CD4-positive, alpha-beta T cell (primary cell): ENCODE data around the gene RALGPS1. TPM values are rescaled to one million over a fixed set of nuclear protein-coding genes. Genes with fewer than 3 reads are reported as not detected.

ENCODE experiments used
- ATAC-seq: fragments of 200-7000 bp; cut with Tn5 transposase; one replicate; pipeline ENCODE4 v1.10.0; 2022; ENCODE audit warnings: mild to moderate bottlenecking; ENCODE audit not compliant: poor library complexity
- CTCF ChIA-PET: fragments of 350-600 bp; sonication (Branson Sonifier 250); formaldehyde crosslinking; loops from one replicate; lab custom pipeline; 2021; ENCODE audit warnings: antibody characterized with exemption, inconsistent platforms; lab: Charles Lee
- POLR2A ChIA-PET: fragments of 350-600 bp; sonication (Branson Sonifier 250); formaldehyde crosslinking; loops from one replicate; lab custom pipeline; 2021; ENCODE audit warnings: antibody characterized with exemption, inconsistent platforms; lab: Charles Lee
- DNase-seq, 14 experiments: peaks; one replicate each; pipeline ENCODE4 v3.0.0-alpha.2; 2013 to 2020; ENCODE audit warnings: mixed read lengths in 2 of 14
- H3K27ac ChIP-seq, 2 donors: one replicate each; pipeline versions ENCODE4 v1.5.1 to v1.7.0; 2013; ENCODE audit warnings: low read length in 2 of 2, low read depth in 1 of 2, mild to moderate bottlenecking in 1 of 2
- H3K27me3 ChIP-seq, 2 experiments: 1 replicate in 1 of 2; 2 replicates in 1 of 2; pipeline versions ENCODE4 v1.6.1 to v1.7.0; 2013; ENCODE audit warnings: low read length in 2 of 2, control low read depth in 1 of 2, mild to moderate bottlenecking in 1 of 2, moderate library complexity in 1 of 2; ENCODE audit not compliant: insufficient read depth in 2 of 2, control insufficient read depth in 1 of 2
- H3K36me3 ChIP-seq: one replicate; pipeline ENCODE4 v1.6.1; 2013; ENCODE audit warnings: low read length, control low read depth; ENCODE audit not compliant: insufficient read depth
- H3K4me1 ChIP-seq: one replicate; pipeline ENCODE4 v1.6.1; 2013; ENCODE audit warnings: low read length, control low read depth; ENCODE audit not compliant: insufficient read depth
- H3K4me3 ChIP-seq: one replicate; pipeline ENCODE4 v1.5.1; 2013; ENCODE audit warnings: mild to moderate bottlenecking, low read length, moderate library complexity
- H3K9me3 ChIP-seq, 2 experiments: 1 replicate in 1 of 2; 2 replicates in 1 of 2; pipeline versions ENCODE4 v1.6.1 to v1.7.0; 2013; ENCODE audit warnings: low read length in 2 of 2, mild to moderate bottlenecking in 2 of 2, control low read depth in 1 of 2, moderate library complexity in 1 of 2; ENCODE audit not compliant: control insufficient read depth in 1 of 2, insufficient read depth in 1 of 2
- H3K27ac Mint-ChIP-seq: one replicate; pipeline ENCODE4 v1.8.0; 2020; ENCODE audit warnings: mixed read lengths
- H3K27me3 Mint-ChIP-seq: one replicate; pipeline ENCODE4 v1.8.0; 2021; ENCODE audit warnings: mixed read lengths
- H3K36me3 Mint-ChIP-seq: one replicate; pipeline ENCODE4 v1.8.0; 2021; ENCODE audit warnings: low read depth, mixed read lengths
- H3K4me1 Mint-ChIP-seq: one replicate; pipeline ENCODE4 v1.8.0; 2021; ENCODE audit warnings: low read depth, mixed read lengths
- H3K4me3 Mint-ChIP-seq: one replicate; pipeline ENCODE4 v1.8.0; 2020; ENCODE audit warnings: mild to moderate bottlenecking, mixed read lengths
- H3K9me3 Mint-ChIP-seq: one replicate; pipeline ENCODE4 v1.8.0; 2020; ENCODE audit warnings: mixed read lengths
- intact Hi-C, 2 experiments: fragments of 100-400 bp; cut with DNase I in 1 of 2; cut with micrococcal nuclease in 1 of 2; formaldehyde crosslinking; loops; one replicate each; pipeline versions ENCODE4 v1.15.1 to v1.9.0; 2023 to 2025; cut with DNase I, micrococcal nuclease
- total RNA-seq, 174 experiments: library from RNA in 2 of 174; stranded (reverse) in 2 of 174; gene quantifications; one replicate each; pipeline ENCODE4 v1.2.3 and lab custom pipeline; 2021 to 2026
- TF ChIP-seq, protein P1 (sequence below): fragments of 200-600 bp; IDR thresholded peaks from one replicate; pipeline ENCODE4 v1.8.0; 2022; ENCODE audit warnings: antibody characterized with exemption, mild to moderate bottlenecking

The RALGPS1 gene
- total RNA-seq, 2 experiments from 2014 or later, result 5.8 to 6.3 TPM

DNA sequence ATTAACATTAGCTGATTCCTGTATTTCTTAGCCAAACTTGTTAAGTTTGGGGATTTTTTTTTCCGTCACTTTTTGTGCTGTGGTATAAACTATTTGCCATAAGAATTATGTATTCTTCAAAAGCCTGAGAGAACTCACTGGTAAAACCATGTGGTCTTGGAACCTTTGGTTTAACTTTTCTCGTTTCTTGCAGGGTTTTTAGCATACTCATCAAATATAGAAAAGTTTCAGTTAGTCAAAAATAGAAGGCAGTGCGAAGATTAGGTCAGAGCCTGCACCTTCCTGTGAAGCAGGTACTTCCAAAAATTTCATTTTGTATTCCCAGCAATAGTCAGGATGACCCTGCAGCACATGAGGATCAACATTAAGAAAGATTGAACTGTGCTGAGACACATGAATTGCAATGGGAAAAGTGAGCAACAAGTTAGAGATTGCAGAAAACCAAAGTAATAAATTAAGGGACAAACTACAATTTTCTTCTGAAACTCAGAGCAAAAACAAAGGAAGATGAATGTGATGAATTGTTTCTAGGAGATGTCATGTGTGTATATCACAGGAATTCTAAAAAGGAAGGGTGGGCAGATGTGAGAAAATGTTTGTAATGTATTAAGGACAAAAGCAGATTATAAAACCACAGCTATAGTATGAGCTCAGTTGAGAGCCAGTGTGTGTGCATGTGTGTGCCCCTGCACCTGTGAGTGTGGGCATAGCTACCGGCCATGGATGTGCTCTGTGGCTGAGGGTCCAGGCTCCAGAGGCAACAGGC lies 105.6 kb downstream of the RALGPS1 start:
- H3K9me3 Mint-ChIP-seq, result no peaks in the 10 kb centered on the region
- Histone ChIP-seq H3K4me1 (no peaks in the 10 kb centered on the region), H3K27ac (no peak overlapping the region), H3K4me3 (no peak overlapping the region), H3K9me3 (no peaks in the 10 kb centered on the region), H3K36me3 (peaks cover 3% of the 10 kb centered on the region), H3K27me3 (no peaks in the 10 kb centered on the region)
- POLR2A ChIA-PET, result interaction anchor here (1.2 kb wide), 1 partner anchor 34 kb away, joined by 3 read pairs; no protein-coding TSS in a partner anchor
- no peaks in the 10 kb centered on the region for H3K27me3 Mint-ChIP-seq
- no peak overlapping the region for H3K27ac Mint-ChIP-seq
- H3K4me1 Mint-ChIP-seq, result no peaks in the 10 kb centered on the region
- CTCF ChIA-PET, result no interaction called here
- TF ChIP-seq, protein P1, sequence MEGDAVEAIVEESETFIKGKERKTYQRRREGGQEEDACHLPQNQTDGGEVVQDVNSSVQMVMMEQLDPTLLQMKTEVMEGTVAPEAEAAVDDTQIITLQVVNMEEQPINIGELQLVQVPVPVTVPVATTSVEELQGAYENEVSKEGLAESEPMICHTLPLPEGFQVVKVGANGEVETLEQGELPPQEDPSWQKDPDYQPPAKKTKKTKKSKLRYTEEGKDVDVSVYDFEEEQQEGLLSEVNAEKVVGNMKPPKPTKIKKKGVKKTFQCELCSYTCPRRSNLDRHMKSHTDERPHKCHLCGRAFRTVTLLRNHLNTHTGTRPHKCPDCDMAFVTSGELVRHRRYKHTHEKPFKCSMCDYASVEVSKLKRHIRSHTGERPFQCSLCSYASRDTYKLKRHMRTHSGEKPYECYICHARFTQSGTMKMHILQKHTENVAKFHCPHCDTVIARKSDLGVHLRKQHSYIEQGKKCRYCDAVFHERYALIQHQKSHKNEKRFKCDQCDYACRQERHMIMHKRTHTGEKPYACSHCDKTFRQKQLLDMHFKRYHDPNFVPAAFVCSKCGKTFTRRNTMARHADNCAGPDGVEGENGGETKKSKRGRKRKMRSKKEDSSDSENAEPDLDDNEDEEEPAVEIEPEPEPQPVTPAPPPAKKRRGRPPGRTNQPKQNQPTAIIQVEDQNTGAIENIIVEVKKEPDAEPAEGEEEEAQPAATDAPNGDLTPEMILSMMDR, result no peak
- ATAC-seq (no peak), DNase-seq (no peak)
- intact Hi-C loops, result no loop called here
- H3K4me3 Mint-ChIP-seq, result no peak overlapping the region
- H3K36me3 Mint-ChIP-seq, result no peaks in the 10 kb centered on the region

DNA sequence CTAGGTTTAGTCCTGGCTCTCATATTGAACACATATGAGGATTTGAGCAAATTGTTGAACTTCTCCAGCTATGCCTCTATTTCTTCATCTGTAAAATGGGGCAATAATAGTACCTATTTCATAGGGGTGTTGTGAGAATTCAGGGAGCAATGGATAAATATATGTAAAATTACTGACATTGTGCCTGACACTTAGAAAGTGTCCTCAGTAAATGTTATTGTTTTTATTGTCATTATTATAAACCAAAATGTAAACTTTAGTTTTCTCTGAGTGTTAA lies 106.2 kb downstream of the RALGPS1 start:
- intact Hi-C loops, result no loop called here
- H3K27me3 Mint-ChIP-seq, result no peaks in the 10 kb centered on the region
- Histone ChIP-seq H3K36me3 (peaks cover 3% of the 10 kb centered on the region), H3K27ac (no peak overlapping the region), H3K4me1 (no peaks in the 10 kb centered on the region), H3K27me3 (no peaks in the 10 kb centered on the region), H3K9me3 (no peaks in the 10 kb centered on the region), H3K4me3 (no peak overlapping the region)
- TF ChIP-seq, protein P1, result no peak
- H3K9me3 Mint-ChIP-seq, result no peaks in the 10 kb centered on the region
- ChIA-PET POLR2A (no interaction called here), CTCF (no interaction called here)
- no peaks in the 10 kb centered on the region for H3K36me3 Mint-ChIP-seq
- no peak overlapping the region for H3K4me3 Mint-ChIP-seq
- DNase-seq (no peak), ATAC-seq (no peak)
- no peak overlapping the region for H3K27ac Mint-ChIP-seq
- H3K4me1 Mint-ChIP-seq, result no peaks in the 10 kb centered on the region

DNA sequence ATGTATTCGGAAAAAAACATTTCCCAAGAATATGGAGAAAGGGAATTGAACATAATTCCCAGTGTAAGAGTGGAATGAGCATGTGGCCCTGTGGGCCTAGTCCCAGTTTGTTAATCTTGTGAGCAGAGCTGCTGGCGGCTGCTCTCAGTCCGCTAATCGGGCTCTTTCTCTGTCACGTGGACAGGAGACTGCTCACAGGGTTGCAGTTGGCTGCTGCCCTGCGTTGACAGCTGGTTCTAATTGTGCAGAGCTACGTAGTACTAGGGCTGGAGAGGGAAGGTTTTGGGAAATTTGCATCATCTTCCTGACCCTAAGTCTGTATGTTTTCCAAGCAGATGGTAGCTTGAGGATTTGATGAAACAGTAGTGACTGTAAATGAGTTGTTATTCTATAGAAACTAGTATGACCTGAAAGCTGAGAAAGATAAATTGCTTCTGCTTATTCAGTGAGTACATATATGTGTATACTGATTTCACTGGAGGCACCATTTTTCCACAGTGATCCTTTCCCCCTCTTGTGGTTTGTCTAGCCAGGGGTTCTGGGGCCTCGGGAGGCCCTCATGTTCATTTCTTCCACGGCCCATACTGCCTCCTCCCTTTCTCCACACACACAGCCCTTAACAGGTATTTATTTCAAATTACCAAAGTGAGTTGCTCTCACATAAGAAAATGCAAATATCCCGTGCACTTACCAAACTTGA lies 107.2 kb downstream of the RALGPS1 start:
- POLR2A ChIA-PET, result no interaction called here

More for the DNA sequence above, 107.2 kb downstream of the RALGPS1 start:
- Mint-ChIP-seq H3K9me3 (no peaks in the 10 kb centered on the region), H3K4me3 (no peak overlapping the region), H3K36me3 (no peaks in the 10 kb centered on the region), H3K27me3 (no peaks in the 10 kb centered on the region), H3K27ac (no peak overlapping the region), H3K4me1 (no peaks in the 10 kb centered on the region)
- CTCF ChIA-PET, result no interaction called here
- ATAC-seq, result no peak
- DNase-seq, result no peak
- no peaks in the 10 kb centered on the region for H3K27me3 ChIP-seq
- TF ChIP-seq, protein P1, result no peak
- intact Hi-C loops, result no loop called here
- no peak overlapping the region for H3K4me3 ChIP-seq
- no peak overlapping the region for H3K27ac ChIP-seq
- peaks cover 3% of the 10 kb centered on the region for H3K36me3 ChIP-seq
- no peaks in the 10 kb centered on the region for H3K4me1 ChIP-seq
- H3K9me3 ChIP-seq, result no peaks in the 10 kb centered on the region
